Lower lobe of right lung (tissue), 2 donors: ENCODE measurements around the gene DHRSX. TPM values are rescaled to one million over a fixed set of nuclear protein-coding genes. Genes with fewer than 3 reads are reported as not detected.
"Not testable (repeated sequence)": the region's sequence is repeated elsewhere in the genome, so short reads cannot be mapped to it uniquely, and the experiment has no call there.

Experiments used
- ATAC-seq, 2 donors: fragments of 200-7000 bp; cut with Tn5 transposase; one replicate each; pipeline ENCODE4 v1.9.1; 2020 to 2022; ENCODE audit warnings: mild to moderate bottlenecking in 2 of 2, moderate library complexity in 2 of 2
- DNase-seq: peaks from one replicate; pipeline ENCODE4 v3.0.0-alpha.2; 2020
- H3K27ac ChIP-seq: fragments of 200-600 bp; one replicate; pipeline ENCODE4 v1.8.0; 2022
- H3K27me3 ChIP-seq: fragments of 200-600 bp; one replicate; pipeline ENCODE4 v1.8.0; 2022; ENCODE audit warnings: low read depth
- H3K36me3 ChIP-seq: fragments of 200-600 bp; one replicate; pipeline ENCODE4 v1.8.0; 2022; ENCODE audit warnings: mild to moderate bottlenecking
- H3K4me1 ChIP-seq: fragments of 200-600 bp; one replicate; pipeline ENCODE4 v1.8.0; 2022
- H3K4me3 ChIP-seq: fragments of 200-600 bp; one replicate; pipeline ENCODE4 v1.8.0; 2022; ENCODE audit warnings: mild to moderate bottlenecking
- H3K9me3 ChIP-seq: fragments of 200-600 bp; one replicate; pipeline ENCODE4 v1.8.0; 2022
- intact Hi-C: fragments of 100-400 bp; cut with DNase I; formaldehyde crosslinking; loops from one replicate; pipeline ENCODE4 v1.11.0; 2022
- total RNA-seq: library from RNA; stranded (reverse); fragmentation: NEBNext Ultra II Directional; extraction: Animal tissue kit (Norgen Biotek cat#: 25700); gene quantifications from one replicate; pipeline ENCODE4 v1.2.1, GENCODE V29; 2021
- TF ChIP-seq, protein P1 (sequence below): fragments of 200-600 bp; IDR thresholded peaks from one replicate; pipeline ENCODE4 v1.8.0; 2022; ENCODE audit warnings: antibody characterized with exemption, mild to moderate bottlenecking
- donor health status: DM: no; HTN: yes; CAD: no; lungs with severe emphysema.

The DHRSX gene
- total RNA-seq, 1 donor from 2014 or later = 31.9 TPM

DNA sequence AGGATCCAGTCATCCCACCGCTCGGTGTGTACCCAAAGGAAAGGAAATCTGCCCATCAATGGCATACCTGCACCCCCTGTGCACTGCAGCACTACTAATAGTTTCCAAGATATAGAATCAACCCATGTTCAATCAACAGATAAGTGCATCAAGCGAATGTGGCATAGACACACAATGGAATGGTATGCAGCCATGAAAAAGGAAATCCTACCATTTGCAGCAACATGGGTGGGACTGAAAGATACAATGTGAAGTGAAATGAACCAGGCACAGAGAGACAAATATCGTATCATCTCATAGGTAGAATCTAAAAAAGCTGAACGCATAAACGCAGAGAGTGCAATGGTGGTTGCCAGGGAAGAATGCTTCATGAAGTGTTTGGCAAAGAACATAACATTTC is 42.5 kb downstream of the DHRSX start:
- Histone ChIP-seq H3K9me3 (no peaks in the 10 kb centered on the region), H3K27me3 (no peaks in the 10 kb centered on the region), H3K4me1 (no peaks in the 10 kb centered on the region), H3K36me3 (no peaks in the 10 kb centered on the region), H3K27ac (no peak overlapping the region), H3K4me3 (no peak overlapping the region)
- DNase-seq = no peak
- intact Hi-C loops = no loop called here
- ATAC-seq = no peak
- TF ChIP-seq, protein P1, sequence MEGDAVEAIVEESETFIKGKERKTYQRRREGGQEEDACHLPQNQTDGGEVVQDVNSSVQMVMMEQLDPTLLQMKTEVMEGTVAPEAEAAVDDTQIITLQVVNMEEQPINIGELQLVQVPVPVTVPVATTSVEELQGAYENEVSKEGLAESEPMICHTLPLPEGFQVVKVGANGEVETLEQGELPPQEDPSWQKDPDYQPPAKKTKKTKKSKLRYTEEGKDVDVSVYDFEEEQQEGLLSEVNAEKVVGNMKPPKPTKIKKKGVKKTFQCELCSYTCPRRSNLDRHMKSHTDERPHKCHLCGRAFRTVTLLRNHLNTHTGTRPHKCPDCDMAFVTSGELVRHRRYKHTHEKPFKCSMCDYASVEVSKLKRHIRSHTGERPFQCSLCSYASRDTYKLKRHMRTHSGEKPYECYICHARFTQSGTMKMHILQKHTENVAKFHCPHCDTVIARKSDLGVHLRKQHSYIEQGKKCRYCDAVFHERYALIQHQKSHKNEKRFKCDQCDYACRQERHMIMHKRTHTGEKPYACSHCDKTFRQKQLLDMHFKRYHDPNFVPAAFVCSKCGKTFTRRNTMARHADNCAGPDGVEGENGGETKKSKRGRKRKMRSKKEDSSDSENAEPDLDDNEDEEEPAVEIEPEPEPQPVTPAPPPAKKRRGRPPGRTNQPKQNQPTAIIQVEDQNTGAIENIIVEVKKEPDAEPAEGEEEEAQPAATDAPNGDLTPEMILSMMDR = no peak

DNA sequence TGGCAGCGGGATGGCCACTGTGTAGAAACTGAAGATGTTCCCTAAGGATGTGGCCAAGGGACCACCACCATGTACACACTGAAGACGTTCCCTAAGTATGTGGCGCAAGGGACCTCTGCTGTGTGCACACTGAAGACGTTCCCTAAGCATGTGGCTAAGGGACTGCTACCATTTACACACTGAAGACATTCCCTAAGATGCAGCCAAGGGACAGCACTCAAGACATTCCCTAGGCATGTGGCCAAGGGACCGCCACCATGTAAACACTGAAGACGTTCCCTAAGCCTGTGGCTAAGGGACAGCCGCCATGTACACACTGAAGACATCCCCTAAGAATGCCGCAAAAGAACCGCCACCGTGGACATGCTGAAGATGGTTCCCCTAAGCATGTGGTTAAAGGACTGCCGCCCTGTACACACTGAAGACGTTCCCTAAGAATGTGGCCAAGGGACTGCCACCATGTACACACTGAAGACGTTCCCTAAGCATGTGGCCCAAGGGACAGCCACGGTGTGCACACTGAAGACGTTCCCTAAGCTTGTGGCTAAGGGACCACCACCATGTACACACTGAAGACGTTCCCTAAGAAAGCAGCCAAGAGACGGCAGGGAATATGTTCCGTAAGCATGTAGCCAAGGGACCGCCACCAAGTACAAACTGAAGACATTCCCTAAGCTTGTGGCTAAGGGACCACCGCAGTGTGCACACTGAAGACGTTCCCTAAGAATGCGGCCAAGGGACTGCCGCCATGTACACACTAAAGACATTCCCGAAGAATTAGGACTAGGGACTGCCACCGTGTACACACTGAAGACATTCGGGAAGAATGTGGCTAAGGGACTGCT is 43.3 kb downstream of the DHRSX start:
- Histone ChIP-seq H3K9me3 (no peaks in the 10 kb centered on the region), H3K4me3 (no peak overlapping the region), H3K36me3 (no peaks in the 10 kb centered on the region), H3K27ac (no peak overlapping the region), H3K27me3 (no peaks in the 10 kb centered on the region), H3K4me1 (no peaks in the 10 kb centered on the region)
- DNase-seq = peak; percentile 16
- intact Hi-C loops = no loop called here
- TF ChIP-seq, protein P1 = no peak
- ATAC-seq = no peak

DNA sequence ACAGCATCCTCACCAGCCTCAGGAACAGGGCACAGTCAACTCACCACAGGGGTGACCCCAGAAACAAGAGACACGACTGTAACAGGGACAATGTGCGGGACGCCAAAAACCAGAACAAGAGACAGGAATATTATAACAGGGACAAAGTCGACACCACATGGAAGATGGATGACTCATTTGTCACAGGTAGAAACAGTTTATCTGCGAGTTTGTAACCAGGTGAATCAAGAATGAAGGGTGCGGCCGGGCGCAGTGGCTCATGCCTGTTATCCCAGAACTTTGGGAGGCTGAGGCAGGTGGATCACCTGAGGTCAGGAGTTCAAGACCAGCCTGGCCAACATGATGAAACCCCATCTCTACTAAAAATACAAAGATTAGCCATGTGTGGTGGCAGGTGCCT is 44.7 kb downstream of the DHRSX start:
- H3K4me1 ChIP-seq, H3K9me3 ChIP-seq, ATAC-seq, H3K27me3 ChIP-seq, H3K27ac ChIP-seq, intact Hi-C loops, H3K4me3 ChIP-seq, H3K36me3 ChIP-seq: not testable (repeated sequence)
- peak; percentile 19 for DNase-seq

DNA sequence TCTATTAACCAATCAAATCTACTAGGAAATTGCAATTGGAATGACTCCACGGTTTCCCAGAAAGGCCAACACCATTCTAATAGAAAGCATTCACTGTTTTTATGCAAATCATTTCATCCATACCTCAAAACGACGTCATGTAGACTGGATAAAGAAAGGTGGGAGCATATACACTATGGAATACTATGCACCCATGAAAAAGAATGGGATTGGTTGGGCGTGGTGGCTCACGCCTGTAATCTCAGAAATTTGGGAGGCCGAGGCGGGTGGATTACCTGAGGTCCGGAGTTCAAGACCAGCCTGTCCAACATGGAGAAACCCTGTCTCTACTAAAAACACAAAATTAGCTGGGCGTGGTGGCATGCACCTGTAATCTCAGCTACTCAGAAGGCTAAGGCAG is 46.2 kb downstream of the DHRSX start:
- ATAC-seq, intact Hi-C loops, H3K9me3 ChIP-seq, H3K4me1 ChIP-seq, H3K36me3 ChIP-seq, H3K27me3 ChIP-seq, H3K4me3 ChIP-seq, H3K27ac ChIP-seq: not testable (repeated sequence)
- DNase-seq = peak; percentile 2

DNA sequence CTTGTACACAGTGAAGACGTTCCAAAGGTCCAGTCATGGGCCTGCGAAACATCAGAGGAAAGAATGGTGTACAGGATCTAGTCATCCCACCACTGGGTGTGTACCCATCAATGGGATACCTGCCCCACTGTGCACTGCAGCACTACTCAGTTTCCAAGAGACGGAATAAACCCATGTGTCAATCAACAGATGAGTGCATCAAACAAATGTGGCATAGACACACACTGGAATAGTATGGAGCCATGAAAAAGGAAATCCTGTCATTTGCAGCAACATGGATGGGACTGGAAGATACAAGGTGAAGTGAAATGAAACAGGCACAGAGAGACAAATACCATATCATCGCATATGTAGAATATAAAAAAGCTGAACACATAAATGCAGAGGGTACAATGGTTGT is 48.0 kb downstream of the DHRSX start:
- TF ChIP-seq, protein P1 = no peak
- Histone ChIP-seq H3K36me3 (no peaks in the 10 kb centered on the region), H3K9me3 (no peaks in the 10 kb centered on the region), H3K27me3 (no peaks in the 10 kb centered on the region), H3K4me1 (no peaks in the 10 kb centered on the region), H3K4me3 (no peak overlapping the region), H3K27ac (no peak overlapping the region)
- no peak for ATAC-seq
- intact Hi-C loops = no loop called here
- no peak for DNase-seq

DNA sequence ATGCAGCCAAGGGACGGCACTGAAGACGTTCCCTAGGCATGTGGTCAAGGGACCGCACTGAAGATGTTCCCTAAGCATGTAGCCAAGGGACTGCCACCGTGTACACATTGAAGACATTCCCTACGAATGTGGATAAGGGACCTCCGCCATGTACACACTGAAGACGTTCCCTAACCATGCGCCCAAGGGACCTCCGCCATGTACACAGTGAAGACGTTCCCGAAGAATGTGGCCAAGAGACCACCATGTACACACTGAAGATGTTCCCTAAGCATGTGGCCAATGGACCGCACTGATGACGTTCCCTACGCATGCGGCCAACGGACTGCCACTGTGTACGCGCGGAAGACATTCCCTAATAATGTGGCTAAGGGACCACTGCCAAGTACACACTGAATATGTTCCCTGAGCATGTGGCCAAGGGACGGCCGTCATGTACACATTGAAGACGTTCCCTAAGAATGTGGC is 48.4 kb downstream of the DHRSX start:
- Histone ChIP-seq H3K4me1 (no peaks in the 10 kb centered on the region), H3K4me3 (no peak overlapping the region), H3K36me3 (no peaks in the 10 kb centered on the region), H3K9me3 (no peaks in the 10 kb centered on the region), H3K27me3 (no peaks in the 10 kb centered on the region), H3K27ac (no peak overlapping the region)
- intact Hi-C loops = no loop called here
- peak; percentile 15 for DNase-seq
- TF ChIP-seq, protein P1 = no peak
- ATAC-seq = no peak
